GM12872 (cell line): ENCODE data around the gene HCRT.

Experiments
- CTCF ChIP-seq: IDR thresholded peaks from 3 replicates; pipeline ENCODE4 v1.5.1; 2011; ENCODE audit warnings: low read depth, mild to moderate bottlenecking, low read length, moderate library complexity; ENCODE audit not compliant: insufficient read depth

Gene HCRT

GRCh38 chr17:42193216-42193968, 8.1 kb upstream of the HCRT start:
- no peak for TF ChIP-seq CTCF

- no peak for TF ChIP-seq CTCF
These were observed 7.2 kb upstream of the HCRT start for GRCh38 chr17:42192189-42193126.

GRCh38 chr17:42191275-42191608, 6.0 kb upstream of the HCRT start:
- TF ChIP-seq CTCF: no peak

- no peak for TF ChIP-seq CTCF
These were observed 5.4 kb upstream of the HCRT start for GRCh38 chr17:42190491-42191274.

GRCh38 chr17:42189651-42189965, 4.4 kb upstream of the HCRT start:
- TF ChIP-seq CTCF: no peak

GRCh38 chr17:42188749-42189650, 3.7 kb upstream of the HCRT start:
- no peak for TF ChIP-seq CTCF
